HepG2 (cell line): Measurements from ENCODE around the gene JUND. TPM values are rescaled to one million over a fixed set of nuclear protein-coding genes. Genes with fewer than 3 reads are reported as not detected.

ENCODE experiments used
- HCFC1 ChIP-seq: fragments of 150-350 bp; IDR thresholded peaks from 2 replicates; pipeline ENCODE4 v1.6.1; 2014; ENCODE audit warnings: low read depth, low read length
- HNF4A ChIP-seq: sonication (generic); formaldehyde crosslinking; IDR thresholded peaks from 2 replicates; pipeline ENCODE4 v1.4.0; 2020; ENCODE audit warnings: missing genetic modification reagents
- MAF1 ChIP-seq: sonication (generic); formaldehyde crosslinking; IDR thresholded peaks from 2 replicates; pipeline ENCODE4 v1.5.0; 2020; ENCODE audit warnings: missing genetic modification reagents, borderline replicate concordance
- NFAT5 ChIP-seq: sonication (generic); formaldehyde crosslinking; IDR thresholded peaks from 2 replicates; pipeline ENCODE4 v1.4.0; 2020; ENCODE audit warnings: missing genetic modification reagents
- RELA ChIP-seq: sonication (generic); formaldehyde crosslinking; IDR thresholded peaks from 2 replicates; pipeline ENCODE4 v1.4.0; 2020; ENCODE audit warnings: missing genetic modification reagents
- SOX13 ChIP-seq, 3 experiments: fragments of 450-650 bp in 1 of 3; sonication (generic) in 1 of 3; formaldehyde crosslinking in 1 of 3; IDR thresholded peaks in 2 of 3; conservative IDR thresholded peaks in 1 of 3; 2 replicates each; pipeline versions ENCODE4 v1.5.0 to v1.6.1; 2016 to 2020; ENCODE audit warnings: antibody characterized with exemption in 1 of 3, mild to moderate bottlenecking in 1 of 3, missing compliant biosample characterization in 1 of 3, missing genetic modification reagents in 1 of 3, moderate library complexity in 1 of 3
- USF2 ChIP-seq, 2 experiments: sonication (generic) in 1 of 2; formaldehyde crosslinking in 1 of 2; IDR thresholded peaks; 2 replicates each; pipeline versions ENCODE4 v1.5.1 to v1.6.1; 2011 to 2020; ENCODE audit warnings: borderline replicate concordance in 1 of 2, low read depth in 1 of 2, low read length in 1 of 2, mild to moderate bottlenecking in 1 of 2, missing genetic modification reagents in 1 of 2, moderate library complexity in 1 of 2
- ZGPAT ChIP-seq: IDR thresholded peaks from 2 replicates; pipeline ENCODE4 v1.6.1; 2016; ENCODE audit warnings: mild to moderate bottlenecking
- ZNF225 ChIP-seq: sonication (generic); formaldehyde crosslinking; IDR thresholded peaks from 2 replicates; pipeline ENCODE4 v1.4.0; 2020; ENCODE audit warnings: mild to moderate bottlenecking, missing genetic modification reagents
- ZNF335 ChIP-seq: sonication (generic); formaldehyde crosslinking; IDR thresholded peaks from 2 replicates; pipeline ENCODE4 v1.4.0; 2020; ENCODE audit warnings: missing genetic modification reagents
- ZNF687 ChIP-seq: sonication (generic); formaldehyde crosslinking; IDR thresholded peaks from 2 replicates; pipeline ENCODE4 v1.5.1; 2020; ENCODE audit warnings: mild to moderate bottlenecking, missing genetic modification reagents, moderate library complexity
- polyA plus RNA-seq, 8 experiments: library from polyadenylated mRNA; depleted of rRNA in 3 of 8; stranded (reverse) in 7 of 8; unstranded in 1 of 8; fragments of >200 nt; fragmentation: Illumina TruSeq in 4 of 8; extraction: Trizol in 4 of 8; gene quantifications; 2 replicates each; pipeline versions ENCODE4 v1.2.1 to v1.2.3, GENCODE V29; 2011 to 2016; ENCODE audit warnings: low read depth in 4 of 8, missing spikeins in 1 of 8, mixed read lengths in 1 of 8; ENCODE audit not compliant: insufficient read depth in 1 of 8
- total RNA-seq, 5 experiments: library from RNA; depleted of rRNA; stranded (reverse); fragments of >200 nt; fragmentation: Illumina TruSeq; extraction: Trizol; gene quantifications; 2 replicates each; pipeline ENCODE4 v1.2.3, GENCODE V29; 2016; ENCODE audit warnings: low read depth in 1 of 5

Gene JUND
- total and polyA plus RNA-seq, 2 of the 13 experiments (the other 11 are each of a cell fraction or from before 2014, with no cell fraction given), result 41.2 to 59.8 TPM

- TF ChIP-seq RELA (CRISPR knock-in tag), result 0 out of 2 replicates have a peak, but pooled peaks have one; percentile 49
- TF ChIP-seq HNF4A (CRISPR knock-in tag), result 0 out of 2 replicates have a peak, but pooled peaks have one; percentile 22
- TF ChIP-seq MAF1 (CRISPR knock-in tag), result no peak
- TF ChIP-seq USF2 (IDR thresholded peaks at IDR 0.05; ENCODE audit: low read depth, low read length), result no peak
- no peak for TF ChIP-seq USF2 (CRISPR knock-in tag; IDR thresholded peaks at IDR 0.05; ENCODE audit: borderline replicate concordance)
- TF ChIP-seq ZNF687 (CRISPR knock-in tag), result peak; percentile 94
- peak; percentile 94 for TF ChIP-seq ZGPAT (CRISPR knock-in tag)
- no peak for TF ChIP-seq NFAT5 (CRISPR knock-in tag)
- TF ChIP-seq HCFC1, result no peak
- no peak for TF ChIP-seq SOX13 (IDR thresholded peaks at IDR 0.05)
- TF ChIP-seq SOX13 (CRISPR knock-in tag; conservative IDR thresholded peaks at IDR 0.05 in 1 of 2, IDR thresholded peaks at IDR 0.05 in 1 of 2), result peak in 1 of 2 experiments; percentile 41; a peak in 2 of 4 replicates
- TF ChIP-seq ZNF225 (CRISPR knock-in tag), result 0 out of 2 replicates have a peak, but pooled peaks have one; percentile 20
- TF ChIP-seq ZNF335, result peak; percentile 24; the same call in 1 of the 2 replicates
These were observed 10.4 kb upstream of the JUND start (continued) for GRCh38 chr19:18291590-18292461.
